ENCODE results near the gene NFYC.

The NFYC gene

GRCh38 chr1:40740039-40740996 lies 48.8 kb downstream of the NFYC start:
- no peak for DNase-seq

- DNase-seq: no peak
Observed at GRCh38 chr1:40740997-40741736, 49.7 kb downstream of the NFYC start.

- DNase-seq: no peak
Observed at GRCh38 chr1:40742363-40743061, 51.0 kb downstream of the NFYC start.

GRCh38 chr1:40743452-40743851 lies 51.9 kb downstream of the NFYC start:
- no peak for DNase-seq

- DNase-seq: no peak
Observed at GRCh38 chr1:40743860-40744259, 52.4 kb downstream of the NFYC start.

- no peak for DNase-seq
Observed at GRCh38 chr1:40745176-40745575, 53.7 kb downstream of the NFYC start.

- no peak for DNase-seq
Observed at GRCh38 chr1:40746344-40747090, 55.0 kb downstream of the NFYC start.

GRCh38 chr1:40748841-40749718 lies 57.6 kb downstream of the NFYC start:
- no peak for DNase-seq

DNA sequence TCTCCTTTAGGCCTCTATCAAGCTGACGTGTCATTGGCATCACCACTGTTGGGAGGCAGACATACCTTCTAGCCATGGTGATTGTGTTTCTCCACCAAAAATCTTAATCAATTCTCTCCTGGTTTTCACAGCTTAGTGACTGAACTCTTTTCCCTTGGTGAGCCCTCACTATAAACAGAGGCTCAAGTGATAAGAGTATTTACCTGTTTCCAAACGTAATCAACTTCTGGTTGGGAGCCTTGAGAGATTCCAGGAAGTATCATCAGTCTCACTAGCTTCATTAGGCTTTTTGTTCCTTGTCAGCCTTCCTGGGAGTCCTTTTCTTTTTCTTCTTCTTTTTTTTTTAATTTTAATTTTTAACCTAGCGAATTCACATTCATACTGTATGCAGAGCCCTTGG lies 58.3 kb downstream of the NFYC start:
- no peak for DNase-seq

- no peak for DNase-seq
Observed at GRCh38 chr1:40750451-40750908, 59.0 kb downstream of the NFYC start.

GRCh38 chr1:40751802-40752201 lies 60.3 kb downstream of the NFYC start:
- DNase-seq: no peak

GRCh38 chr1:40753142-40753882 lies 61.8 kb downstream of the NFYC start:
- DNase-seq: no peak

GRCh38 chr1:40754201-40754600 lies 62.7 kb downstream of the NFYC start:
- DNase-seq: no peak

DNA sequence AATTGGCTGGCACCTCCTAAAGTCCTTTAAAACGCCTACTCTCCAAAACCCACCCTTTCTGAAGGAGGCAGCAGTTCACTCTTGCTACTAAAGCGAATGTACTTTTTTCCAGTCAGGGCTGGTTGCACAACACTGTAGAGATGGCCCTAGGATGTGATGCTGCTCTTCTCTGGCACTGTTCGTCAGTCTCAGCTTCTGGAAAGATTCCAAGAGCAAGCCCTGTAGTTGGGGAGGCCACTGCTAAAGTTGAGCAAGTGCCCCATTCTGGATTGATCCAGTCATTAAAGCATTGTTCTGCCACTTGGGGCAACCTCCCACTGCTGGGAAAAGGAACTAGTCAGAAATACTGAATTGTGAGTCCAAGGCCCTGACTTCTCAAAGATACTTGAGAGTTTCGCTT lies 63.6 kb downstream of the NFYC start:
- DNase-seq: no peak

- DNase-seq: no peak
Observed at GRCh38 chr1:40756523-40756922, 65.0 kb downstream of the NFYC start.

DNA sequence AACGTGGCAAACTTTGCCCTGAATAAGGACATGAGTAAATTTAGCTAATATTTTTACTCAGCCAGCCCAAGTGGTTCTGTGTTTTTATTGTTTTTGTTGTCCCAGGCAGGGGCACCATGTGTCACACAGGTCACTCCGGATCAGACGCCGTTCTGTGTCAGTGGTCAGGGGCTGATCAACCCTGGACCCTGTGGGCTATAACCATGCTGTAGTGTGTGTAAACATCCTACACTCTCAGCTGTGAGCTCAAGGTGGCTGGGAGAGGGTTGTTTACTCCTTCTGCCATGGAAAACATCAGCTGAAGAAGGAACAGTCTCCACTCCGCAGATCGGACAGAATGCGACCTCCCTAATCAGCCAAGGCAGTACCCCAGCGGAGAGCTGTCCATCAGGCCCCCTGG lies 65.6 kb downstream of the NFYC start:
- DNase-seq: no peak

- no peak for DNase-seq
Observed at GRCh38 chr1:40758004-40758403, 66.5 kb downstream of the NFYC start.

GRCh38 chr1:40758578-40759343 lies 67.3 kb downstream of the NFYC start:
- DNase-seq: no peak

DNA sequence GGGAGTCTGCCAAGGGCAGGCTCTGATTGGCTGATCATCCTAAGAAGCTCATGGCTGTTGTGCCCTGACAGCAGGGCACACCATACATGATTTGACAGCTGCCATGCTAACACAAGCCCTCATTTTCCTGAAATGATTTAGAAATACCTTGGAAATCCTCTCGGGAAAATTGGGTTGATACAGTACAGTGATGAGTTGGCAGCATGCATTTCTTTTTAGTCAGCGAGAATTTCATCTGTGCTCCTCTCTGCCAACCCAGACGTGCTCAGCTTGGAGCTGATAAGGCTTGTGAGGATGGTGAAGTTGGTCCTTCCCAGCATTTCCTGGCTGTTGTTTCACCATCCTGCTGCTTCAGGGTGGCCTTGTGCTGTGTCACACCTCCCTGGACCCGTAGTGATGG lies 69.5 kb downstream of the NFYC start:
- no peak for DNase-seq
